NCI-H2029 treated with DMSO at 0.1 percent for 48 hours (cell line): ENCODE data around the gene DPH3.

Source experiments
- DNase-seq: peaks from one replicate; lab custom pipeline; 2025; lab: John Stamatoyannopoulos, UW

Gene DPH3

DNA sequence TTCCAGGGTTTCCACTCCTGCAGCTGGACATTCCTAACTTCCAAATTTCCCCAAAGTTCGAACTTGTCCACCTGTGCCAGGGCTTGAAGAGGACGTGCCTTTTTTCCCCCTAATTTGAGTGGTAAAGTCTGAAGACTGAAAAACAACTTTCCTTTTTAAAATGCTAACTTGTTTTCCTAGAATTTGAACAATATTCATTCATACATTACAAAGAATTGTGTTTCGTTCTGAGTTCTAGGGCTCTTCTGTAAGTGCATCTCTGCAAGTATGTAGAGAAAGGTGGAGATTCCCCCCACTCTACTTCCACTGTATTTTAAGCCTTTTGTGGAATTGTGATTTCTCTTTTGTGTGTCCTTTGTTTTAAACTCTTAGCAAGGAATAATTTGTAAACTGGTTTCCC is 9.4 kb downstream of the DPH3 start:
- no peak for DNase-seq

DNA sequence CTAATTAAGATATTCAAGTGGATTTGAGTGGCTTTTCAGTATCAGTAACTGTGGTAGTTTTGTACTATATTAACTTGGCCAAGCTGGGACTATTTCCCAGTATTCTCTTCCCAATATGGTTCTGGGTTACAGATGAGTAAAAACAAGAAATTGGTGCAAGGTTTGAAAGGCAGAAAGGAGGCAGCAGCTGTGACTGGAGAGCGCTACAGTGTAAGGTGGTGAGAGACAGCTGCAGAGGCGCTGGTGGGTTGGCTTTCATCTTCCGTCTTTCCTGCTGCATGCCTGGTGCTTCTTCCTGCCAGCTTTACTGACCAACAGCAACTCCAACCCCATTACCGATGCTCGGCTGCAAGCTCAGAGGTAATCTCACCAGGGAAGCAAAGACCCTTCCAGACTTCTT is 9.8 kb downstream of the DPH3 start:
- DNase-seq = no peak

DNA sequence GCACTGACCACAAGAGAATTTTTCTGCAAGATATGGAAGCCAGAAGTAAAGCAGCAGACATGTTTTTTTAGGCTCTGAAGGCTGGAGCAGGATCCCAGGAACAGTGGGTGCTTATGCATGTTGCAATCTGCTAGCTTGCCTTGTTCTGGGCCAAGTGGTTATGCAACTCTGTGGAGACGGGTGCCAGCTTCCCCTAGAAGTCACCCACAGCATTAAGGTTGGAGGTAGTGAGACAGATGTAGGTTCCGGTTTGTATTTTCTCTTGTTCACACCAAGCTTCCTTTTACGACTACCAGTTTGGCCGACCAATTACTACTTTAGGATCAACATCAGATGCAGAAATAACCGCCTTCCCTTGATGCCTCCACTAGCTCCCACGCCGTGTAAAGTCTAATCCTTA is 11.1 kb downstream of the DPH3 start:
- DNase-seq = no peak

DNA sequence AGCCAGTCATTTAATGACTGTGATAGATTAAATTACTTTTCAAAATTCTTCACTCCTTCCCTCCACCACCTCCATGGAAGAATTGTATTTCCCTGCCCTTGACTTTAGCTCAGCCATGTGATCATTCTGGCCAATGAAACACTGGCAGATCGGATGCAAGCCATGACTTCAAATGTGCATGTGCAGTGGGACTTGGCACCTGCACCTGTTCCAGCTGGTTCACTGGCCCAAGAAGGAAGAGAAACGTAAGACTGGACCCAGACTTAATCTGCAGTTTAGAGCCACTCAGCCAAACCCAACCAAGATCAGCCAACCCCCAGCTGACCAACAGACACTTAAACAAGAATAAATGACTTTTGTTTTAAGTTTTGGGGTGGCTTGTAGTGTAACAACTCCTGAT is 11.8 kb downstream of the DPH3 start:
- DNase-seq = no peak

DNA sequence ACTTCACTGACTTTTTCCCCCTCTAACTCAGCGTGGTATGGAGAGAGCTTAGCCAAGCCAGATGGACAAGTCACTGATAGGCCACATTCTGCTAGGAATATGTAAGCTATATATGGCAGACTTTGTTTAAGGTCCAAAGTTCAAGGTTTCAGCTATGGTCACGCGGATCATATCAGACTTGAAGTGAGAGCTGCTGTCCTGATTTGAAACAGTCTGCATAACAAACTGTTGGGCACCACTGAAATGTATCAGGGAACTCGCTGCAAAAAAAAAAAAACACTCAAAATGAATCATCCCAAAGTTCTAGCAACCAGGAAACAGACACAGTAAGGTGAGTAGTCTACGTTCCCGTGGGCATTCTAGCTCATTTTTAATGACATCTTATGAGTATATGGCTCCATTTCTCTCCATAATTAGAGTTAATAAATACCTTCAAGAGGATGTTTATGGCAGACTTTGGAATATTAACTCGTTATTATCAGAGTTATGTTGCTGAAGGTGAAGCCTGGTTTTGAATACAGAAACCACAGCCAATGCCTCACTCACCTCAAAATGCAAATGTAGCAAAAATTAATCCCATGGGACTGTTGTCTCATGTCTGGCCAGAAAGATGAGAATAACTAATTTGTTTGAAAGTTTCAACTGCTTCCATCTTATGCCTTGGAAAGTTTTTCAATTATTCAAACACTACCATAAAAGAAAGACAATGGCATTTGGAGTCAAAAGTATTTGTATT is 12.3 kb downstream of the DPH3 start:
- DNase-seq = no peak

DNA sequence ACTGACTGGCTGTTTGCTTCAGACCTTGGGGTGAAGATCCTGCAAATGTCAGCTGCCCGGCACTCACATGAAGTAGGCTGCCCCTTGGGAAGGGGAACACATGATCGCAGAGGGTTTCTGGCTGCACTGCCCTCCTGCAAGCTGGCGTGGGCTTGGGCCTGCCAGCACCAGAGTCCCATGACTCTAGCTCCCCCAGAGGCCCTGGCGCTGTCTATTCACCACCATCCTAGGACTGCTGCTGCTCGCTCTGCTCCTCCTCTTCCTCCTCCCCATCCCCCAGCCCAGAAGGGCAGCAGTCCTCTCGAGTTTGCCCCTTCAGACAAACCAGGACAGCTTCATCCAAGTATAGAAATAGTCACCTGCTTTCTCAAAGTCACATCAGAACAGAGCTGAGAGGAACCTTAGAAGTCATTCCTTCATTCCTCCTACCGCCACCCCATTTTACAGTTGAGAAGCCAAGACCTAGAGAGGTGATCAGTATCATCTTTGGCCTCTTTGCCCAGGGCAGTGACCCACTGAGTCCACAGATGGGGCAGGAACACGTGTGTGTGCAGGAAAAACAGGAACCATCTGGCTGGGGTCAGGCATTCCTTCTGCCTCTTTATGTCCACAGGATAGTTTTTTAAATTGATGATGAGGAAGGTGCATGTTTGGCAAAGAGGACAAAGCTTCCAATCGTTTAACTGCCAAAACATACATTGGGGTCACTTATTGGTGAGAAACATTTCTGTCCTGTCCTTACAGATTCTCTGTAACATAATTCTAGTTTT is 13.2 kb downstream of the DPH3 start:
- DNase-seq = no peak

DNA sequence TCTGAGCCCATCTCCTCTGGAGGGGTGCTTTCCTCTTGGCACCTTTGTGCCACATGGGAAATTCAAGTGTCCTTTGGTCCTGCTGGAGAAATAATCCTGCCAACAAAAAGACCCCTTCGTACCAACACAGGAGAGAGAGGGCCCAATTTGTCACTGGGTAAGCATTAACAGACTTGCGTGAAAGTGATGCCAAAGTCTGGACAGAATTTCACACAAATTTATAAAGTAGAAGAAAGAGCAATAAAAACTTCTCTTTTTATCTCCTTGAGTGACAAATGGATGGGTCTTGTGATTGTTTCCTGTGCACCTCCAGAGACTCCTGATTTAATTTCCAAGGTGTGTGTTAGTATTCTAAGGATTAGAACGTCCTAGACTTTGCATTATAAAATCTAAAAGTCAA is 14.9 kb downstream of the DPH3 start:
- no peak for DNase-seq

DNA sequence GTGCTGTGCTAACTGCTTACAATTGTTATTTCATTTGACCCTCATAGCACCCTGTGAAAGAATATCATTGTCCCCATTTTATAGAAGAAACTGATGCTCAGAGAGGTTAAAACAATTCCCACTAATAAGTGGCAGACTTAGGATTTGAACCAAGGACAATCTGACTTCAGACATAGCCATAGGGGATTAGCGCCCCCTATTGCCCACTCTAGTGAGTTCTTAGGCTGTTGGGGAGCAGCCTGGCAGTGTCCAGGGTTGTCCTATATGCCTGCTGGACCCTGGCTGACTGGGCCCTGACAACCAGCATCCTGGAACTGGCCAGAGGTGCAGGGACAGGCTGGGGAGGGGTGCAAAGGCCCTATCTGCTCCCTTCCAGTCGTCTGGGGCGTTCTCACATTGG is 15.4 kb downstream of the DPH3 start:
- no peak for DNase-seq

DNA sequence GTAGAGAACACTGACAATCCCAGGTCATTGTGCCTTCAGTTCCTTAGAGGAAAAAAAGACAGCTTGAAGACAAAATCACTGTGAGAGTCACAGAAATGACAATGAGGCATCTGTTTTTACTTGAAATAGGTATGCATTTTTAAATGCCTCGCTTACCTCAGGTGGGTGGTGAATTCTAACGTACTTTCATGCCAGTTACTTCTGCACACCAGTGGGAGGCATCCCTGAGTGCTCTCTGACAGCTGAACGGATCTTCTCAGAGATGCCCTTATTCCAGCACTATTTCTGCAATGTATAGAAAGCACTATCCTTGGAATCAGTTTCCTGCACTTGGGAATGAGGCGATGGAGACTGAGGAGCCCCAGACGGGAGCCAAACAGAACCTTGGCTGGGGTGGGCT is 16.2 kb downstream of the DPH3 start:
- no peak for DNase-seq

DNA sequence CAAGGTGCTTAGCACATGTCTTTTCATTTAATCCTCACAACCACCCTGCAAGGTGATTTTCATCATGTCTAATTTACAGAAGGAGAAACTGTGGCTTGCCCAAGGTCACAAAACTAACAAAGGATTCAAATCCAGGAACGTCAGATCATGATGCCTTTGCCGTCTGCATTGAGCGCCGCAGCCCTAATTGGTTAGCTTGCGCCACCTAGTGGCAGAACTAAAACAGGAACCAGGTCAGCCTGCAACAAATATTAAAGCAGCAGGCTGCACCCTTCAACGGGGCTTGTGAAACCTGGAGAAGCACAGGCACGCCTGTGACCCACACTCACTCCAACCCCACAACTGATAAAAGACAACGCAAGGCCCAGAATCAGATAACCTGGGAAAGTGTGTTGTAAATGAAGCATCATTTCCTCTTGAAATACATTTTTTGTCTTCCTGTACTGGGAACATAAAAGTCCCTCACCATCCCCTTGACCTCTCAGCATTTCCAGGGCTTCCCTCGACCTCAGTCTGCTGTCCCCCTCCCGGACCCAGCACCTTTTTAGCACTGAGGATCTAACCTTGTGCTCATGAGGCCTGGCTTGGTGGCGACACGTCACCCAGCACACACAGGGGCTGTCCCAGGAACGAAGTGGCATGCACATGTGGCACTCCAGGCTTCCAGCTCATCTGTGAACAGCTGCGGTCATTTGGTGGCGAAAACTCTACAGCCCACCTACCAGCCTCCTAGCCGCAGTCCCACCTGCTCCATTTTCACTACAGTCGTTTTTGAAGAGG is 17.3 kb downstream of the DPH3 start:
- peak; percentile 76 for DNase-seq

DNA sequence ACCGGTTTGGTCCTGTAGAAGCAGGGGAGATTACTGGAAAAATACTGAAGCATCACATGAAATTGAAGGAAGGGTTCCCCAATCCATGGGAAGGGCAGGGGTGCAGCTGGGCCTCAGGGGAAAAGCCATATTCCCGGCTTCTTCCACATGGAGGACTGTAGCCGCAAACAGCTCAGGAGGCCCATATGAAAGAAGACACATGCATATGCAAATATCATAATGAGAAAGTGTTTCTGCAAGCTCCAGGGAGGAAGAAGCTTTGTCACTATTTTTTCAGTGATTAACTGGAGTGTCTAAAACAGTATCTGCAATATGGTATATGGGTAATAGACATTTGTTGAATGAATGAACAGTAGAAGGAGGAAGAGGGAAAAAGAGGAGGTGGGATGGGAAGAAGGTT is 19.1 kb downstream of the DPH3 start:
- DNase-seq = no peak

DNA sequence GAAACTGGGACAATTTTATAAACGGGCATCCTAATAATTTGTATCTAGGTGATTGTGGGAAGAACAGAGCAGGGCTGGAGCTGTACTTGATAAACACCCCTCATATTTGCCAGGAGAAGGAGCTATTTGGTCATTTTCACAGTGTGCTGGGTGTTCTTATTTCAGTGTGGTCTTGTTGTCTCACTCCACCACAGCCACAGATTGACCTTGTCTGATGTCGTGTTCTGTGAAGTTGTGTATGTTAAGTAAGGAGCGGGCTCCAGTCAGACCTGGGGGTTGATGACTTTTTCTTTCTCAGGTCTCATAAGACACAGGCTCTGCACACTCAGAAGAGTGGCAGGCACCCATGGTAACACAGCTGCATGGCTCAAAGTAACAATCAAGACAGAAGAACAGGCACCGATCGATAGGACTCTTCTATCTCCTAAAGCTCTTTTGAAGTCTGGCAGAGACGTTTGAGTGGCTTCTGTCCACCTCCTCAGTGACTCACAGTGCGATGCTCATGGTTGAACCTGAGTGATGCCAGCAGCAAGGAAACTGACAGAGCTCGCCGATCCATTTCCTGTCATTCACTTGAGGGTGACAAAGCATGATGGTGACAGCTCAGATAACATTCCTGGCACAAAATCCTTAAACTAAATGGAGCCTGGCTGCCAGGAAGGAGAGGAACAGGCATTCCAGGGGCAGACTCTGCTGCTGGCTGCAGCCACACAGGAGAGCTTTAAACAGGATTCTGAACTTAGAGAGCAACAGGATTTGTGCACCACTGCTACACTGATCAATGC is 20.8 kb downstream of the DPH3 start:
- peak; percentile 28 for DNase-seq

DNA sequence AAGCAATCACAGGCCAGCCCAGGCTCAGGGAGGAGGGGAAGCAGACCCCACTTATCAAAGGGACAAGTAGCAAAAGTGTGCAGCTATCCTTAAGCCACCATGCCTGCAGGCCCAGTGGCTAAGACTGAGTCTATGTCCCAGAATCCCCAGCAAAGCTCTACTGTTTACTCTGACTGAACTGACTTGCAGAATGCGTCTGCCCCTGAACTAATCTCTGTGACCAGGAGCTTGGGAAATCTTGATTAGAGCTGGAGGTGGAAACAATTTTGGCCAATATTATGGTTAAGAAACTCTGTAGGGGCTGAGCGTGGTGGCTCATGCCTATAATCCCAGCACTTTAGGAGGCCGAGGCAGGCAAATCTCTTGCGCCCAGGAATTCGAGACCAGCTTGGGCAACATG is 22.6 kb downstream of the DPH3 start:
- DNase-seq = no peak

DNA sequence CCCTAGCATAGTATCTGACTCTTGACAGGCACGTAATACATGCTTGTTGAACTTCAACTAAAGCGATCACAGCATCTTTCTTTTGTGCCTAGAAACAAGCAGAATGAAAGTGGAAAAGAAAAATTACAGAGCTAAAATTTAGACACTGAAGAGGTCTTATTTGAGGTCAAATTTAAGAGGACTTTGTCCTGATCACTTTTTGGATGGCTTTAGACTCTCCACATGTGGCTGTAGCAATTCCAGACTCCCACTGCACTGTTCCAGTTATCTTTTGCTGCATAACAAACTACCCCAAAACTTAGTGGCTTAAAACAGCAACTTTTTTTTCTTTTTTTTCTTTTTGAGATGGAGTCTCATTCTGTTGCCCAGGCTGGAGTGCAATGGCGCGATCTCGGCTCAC is 23.5 kb downstream of the DPH3 start:
- DNase-seq = no peak

DNA sequence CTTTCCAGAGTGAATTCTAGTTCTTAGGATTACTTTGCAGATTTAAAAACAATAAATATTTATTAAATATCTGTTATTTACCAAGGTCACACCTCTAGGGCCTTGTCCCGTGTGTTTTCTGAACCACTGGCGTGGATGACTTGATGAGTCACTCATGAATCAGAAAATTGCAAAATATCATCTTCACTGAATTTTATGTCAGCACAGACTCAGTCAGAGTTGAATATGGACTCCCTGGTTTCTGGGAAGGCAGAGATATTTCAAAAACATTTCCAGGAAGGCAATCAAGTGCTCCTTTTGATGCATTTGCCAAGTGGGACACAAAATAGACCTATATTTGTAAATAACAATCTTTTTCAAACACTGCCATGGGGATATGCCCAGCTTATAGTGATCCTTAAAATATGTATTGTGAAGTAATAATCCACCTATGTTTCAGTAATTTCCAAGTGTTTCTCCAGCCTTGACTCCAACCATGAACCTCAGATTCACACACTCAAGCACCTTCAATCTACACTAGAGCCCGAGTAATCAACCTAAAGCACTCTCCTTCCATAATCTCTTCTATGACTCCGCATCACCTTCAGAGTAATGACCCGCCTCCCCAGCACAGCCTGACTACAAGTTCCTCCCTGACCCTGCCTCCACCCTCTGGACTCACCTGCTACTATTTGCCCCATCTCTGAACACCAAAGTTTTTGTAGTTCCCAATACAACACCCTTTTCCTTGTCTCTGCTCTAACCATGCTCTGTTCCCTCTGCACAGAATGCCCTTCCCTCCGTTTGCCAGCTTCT is 24.3 kb downstream of the DPH3 start:
- no peak for DNase-seq

DNA sequence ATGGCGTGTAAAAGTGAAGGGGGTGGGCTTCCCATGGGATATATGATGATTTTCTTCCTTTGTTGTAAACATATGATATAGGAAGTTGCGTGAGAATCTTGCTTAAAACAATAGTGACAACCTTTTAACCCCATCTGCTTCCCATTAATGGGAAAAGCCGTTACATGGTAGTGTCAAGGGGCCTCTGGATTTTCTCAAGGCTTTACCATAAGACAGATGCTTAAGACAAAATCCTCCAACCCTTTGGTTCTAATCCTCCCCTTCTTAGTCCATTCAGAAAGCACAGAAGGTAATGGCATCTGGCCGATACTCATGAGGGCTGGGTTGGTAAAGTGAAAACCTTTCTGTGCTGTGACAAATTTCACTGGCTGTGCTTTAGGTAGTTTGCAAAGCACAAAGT is 25.0 kb downstream of the DPH3 start:
- no peak for DNase-seq

DNA sequence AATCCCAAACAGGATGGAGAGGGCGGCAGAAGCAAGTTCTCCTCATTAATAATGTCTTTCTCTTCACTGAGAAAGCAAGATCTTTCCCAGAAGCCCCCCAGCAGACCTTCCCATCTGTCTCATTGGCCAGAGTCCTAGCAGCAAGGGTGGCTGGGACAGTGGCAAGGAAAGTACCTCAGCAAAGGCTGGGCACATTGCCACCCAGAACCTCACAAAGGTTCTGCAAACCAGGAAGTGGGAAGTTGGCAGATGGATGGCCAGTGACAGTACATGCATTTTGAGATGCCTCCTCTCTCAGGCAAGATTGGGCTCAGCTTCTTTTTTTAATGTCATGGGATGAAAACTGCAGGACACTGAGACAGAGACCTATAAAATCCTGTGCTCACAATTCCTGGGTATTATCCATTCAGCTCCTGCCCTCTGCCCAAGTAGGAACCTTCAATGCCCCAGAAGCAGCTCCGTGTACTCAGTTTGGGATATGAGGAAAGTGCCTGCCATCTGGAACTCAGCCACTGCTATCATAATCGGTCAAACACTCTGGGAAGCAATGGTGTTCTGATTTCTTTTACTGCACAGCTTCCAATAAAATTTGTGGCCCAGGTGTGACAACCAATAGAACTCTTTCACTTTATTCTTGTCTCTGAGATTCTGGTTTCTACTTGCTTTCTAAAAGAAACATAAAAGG is 25.5 kb downstream of the DPH3 start:
- DNase-seq = peak; percentile 4

DNA sequence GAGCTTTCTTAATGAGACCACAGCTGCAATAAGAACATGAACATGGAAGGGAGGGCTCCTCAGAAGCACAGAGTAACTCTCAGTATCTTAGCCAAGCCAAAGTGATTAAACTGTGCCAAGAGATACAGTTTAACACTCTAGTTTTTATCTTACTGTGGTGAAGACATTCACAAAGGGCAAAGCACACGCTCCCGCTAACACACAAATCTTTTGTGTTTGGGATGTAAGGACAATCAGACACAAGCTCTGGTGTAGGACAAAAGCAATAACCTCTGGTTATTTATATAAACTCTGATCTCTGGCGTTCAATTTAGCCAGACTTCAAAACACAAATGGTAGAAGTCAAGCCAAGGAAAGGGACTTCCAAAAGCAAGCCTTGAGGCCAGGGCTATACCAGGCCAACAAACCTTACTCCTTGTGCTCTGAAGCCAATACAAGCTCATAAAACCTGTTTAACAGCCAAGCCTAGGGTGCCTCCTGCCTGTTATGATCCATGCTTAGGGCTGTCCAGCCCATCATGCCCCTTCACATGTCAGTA is 27.8 kb downstream of the DPH3 start:
- DNase-seq = no peak

DNA sequence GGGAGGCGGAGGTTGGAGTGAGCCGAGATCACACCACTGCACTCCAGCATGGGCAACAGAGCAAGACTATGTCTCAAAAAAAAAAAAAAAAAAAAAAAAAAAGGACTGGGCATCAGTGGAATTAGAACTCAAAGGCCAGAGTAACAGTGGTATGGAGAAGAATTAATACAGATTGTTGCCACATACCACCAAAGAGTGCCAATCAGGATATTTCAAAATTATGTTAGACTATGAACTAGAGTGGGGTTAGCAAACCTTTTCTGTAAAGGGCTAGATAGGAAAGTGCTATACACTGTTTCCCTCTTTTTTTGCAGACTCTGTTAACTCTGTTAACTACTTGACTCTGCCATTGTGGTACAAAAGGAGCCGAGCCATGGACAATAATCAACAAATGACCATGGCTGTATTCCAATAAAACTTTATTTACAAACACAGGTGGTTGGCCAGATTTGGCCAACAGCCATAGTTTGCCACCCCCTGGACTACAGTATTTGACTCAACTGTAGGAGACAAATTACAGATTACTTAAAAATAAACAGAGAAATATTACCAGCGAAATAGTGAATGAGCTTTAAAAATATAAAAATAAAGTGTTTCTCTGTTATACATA is 28.6 kb downstream of the DPH3 start:
- DNase-seq = no peak

DNA sequence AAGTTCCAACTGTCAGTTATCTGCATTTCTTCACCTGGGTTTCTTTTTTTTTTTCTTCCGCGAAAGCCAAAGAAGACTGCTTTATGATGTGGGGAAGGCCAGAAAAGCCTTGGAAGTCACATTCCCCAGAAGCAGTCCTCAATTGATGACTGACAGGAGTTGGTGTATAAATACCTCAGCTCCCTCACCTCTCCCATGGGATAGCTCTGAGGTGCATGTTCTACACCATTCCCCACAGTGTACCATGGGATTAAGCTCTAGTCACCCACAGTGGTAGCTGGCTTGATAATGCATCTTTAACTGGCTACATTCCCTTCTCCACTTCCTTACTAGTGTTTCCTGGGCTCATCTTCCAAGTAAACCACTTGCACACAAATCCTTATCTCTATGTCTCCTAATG is 30.5 kb downstream of the DPH3 start:
- no peak for DNase-seq
